Stimulated activated naive CD8-positive, alpha-beta T cell treated with anti-CD3 and anti-CD28 coated beads, Interleukin-15, amount 100 ng/mL, for 72 hours (primary cell): Measurements from ENCODE around the gene FAM217B.
"Not testable (repeated sequence)": the region's sequence is repeated elsewhere in the genome, so short reads cannot be mapped to it uniquely, and the experiment has no call there.

Experiments used
- ATAC-seq: fragments of 150-1000 bp; cut with Tn5 transposase; 2 replicates; pipeline ENCODE4 v1.10.0; 2021; ENCODE audit warnings: mild to moderate bottlenecking, moderate library complexity
- DNase-seq, 2 donors: peaks; one replicate each; pipeline ENCODE4 v3.0.0; 2021 to 2022
- H3K27ac Mint-ChIP-seq, 2 donors: one replicate each; pipeline ENCODE4 v1.8.0; 2022; ENCODE audit warnings: mild to moderate bottlenecking in 2 of 2, mixed read lengths in 2 of 2, moderate library complexity in 2 of 2
- H3K27me3 Mint-ChIP-seq: one replicate; pipeline ENCODE4 v1.8.0; 2022; ENCODE audit warnings: mixed read lengths
- H3K4me1 Mint-ChIP-seq: one replicate; pipeline ENCODE4 v1.8.0; 2022; ENCODE audit warnings: mild to moderate bottlenecking, mixed read lengths
- H3K4me3 Mint-ChIP-seq, 2 donors: one replicate each; pipeline ENCODE4 v1.8.0; 2022; ENCODE audit warnings: mild to moderate bottlenecking in 2 of 2, mixed read lengths in 2 of 2, moderate library complexity in 1 of 2
- H3K9me3 Mint-ChIP-seq, 2 donors: one replicate each; pipeline ENCODE4 v1.8.0; 2022; ENCODE audit warnings: mixed read lengths in 2 of 2

The FAM217B gene

GRCh38 chr20:59948828-59949720 is 8.9 kb downstream of the FAM217B start:
- Mint-ChIP-seq H3K4me1 (peaks cover 16% of the 10 kb centered on the region), H3K27me3 (no peaks in the 10 kb centered on the region), H3K27ac (peak overlapping the region; percentile 94 to 96), H3K4me3 (peak overlapping the region; percentile 75 to 77), H3K9me3 (no peaks in the 10 kb centered on the region)
- ATAC-seq (peak; percentile 79), DNase-seq (peak; percentile 19 to 34)

GRCh38 chr20:59949911-59950310 is 9.7 kb downstream of the FAM217B start:
- Mint-ChIP-seq H3K4me3 (no peak overlapping the region), H3K27ac (peak overlapping the region in 1 of 2 donors; percentile 71), H3K9me3 (no peaks in the 10 kb centered on the region), H3K4me1 (peaks cover 16% of the 10 kb centered on the region), H3K27me3 (no peaks in the 10 kb centered on the region)
- DNase-seq (no peak), ATAC-seq (no peak)

- no peaks in the 10 kb centered on the region for H3K9me3 Mint-ChIP-seq
- ATAC-seq (no peak), DNase-seq (no peak)
- H3K4me3 Mint-ChIP-seq, result no peak overlapping the region
- no peaks in the 10 kb centered on the region for H3K27me3 Mint-ChIP-seq
- H3K4me1 Mint-ChIP-seq, result no peaks in the 10 kb centered on the region
- no peak overlapping the region for H3K27ac Mint-ChIP-seq
These were observed 14.5 kb downstream of the FAM217B start for GRCh38 chr20:59954718-59955117.

- peak; percentile 49 for ATAC-seq
- Mint-ChIP-seq H3K4me3 (no peak overlapping the region), H3K27ac (no peak overlapping the region)
These were observed 15.1 kb downstream of the FAM217B start for GRCh38 chr20:59955131-59955796.

GRCh38 chr20:59957568-59957967 is 17.4 kb downstream of the FAM217B start:
- not testable (repeated sequence) for H3K9me3 Mint-ChIP-seq, H3K27ac Mint-ChIP-seq, DNase-seq, ATAC-seq, H3K4me1 Mint-ChIP-seq, H3K4me3 Mint-ChIP-seq, H3K27me3 Mint-ChIP-seq

More at GRCh38 chr20:59955131-59955796, 15.1 kb downstream of the FAM217B start:
- Mint-ChIP-seq H3K9me3 (no peaks in the 10 kb centered on the region), H3K27me3 (no peaks in the 10 kb centered on the region), H3K4me1 (no peaks in the 10 kb centered on the region)
- no peak for DNase-seq

GRCh38 chr20:59958123-59958522 is 17.9 kb downstream of the FAM217B start, which contains the start of gene CDH26:
TSS of gene CDH26 (plus strand) at chr20:59958423. CDS start at chr20:59958727, 304 bp downstream.
- Mint-ChIP-seq H3K27me3 (no peaks in the 10 kb centered on the region), H3K4me1 (no peaks in the 10 kb centered on the region), H3K9me3 (no peaks in the 10 kb centered on the region), H3K4me3 (no peak within 1 kb of the TSS), H3K27ac (no peak within 1 kb of the TSS)
- DNase-seq (no peak), ATAC-seq (no peak)

- no peaks in the 10 kb centered on the region for H3K9me3 Mint-ChIP-seq
- no peaks in the 10 kb centered on the region for H3K27me3 Mint-ChIP-seq
- ATAC-seq (no peak), DNase-seq (no peak)
- no peaks in the 10 kb centered on the region for H3K4me1 Mint-ChIP-seq
- no peak overlapping the region for H3K27ac Mint-ChIP-seq
- no peak overlapping the region for H3K4me3 Mint-ChIP-seq
These were observed 18.4 kb downstream of the FAM217B start for GRCh38 chr20:59958626-59959025.

- Mint-ChIP-seq H3K27ac (no peak overlapping the region), H3K9me3 (no peaks in the 10 kb centered on the region), H3K4me3 (no peak overlapping the region), H3K4me1 (no peaks in the 10 kb centered on the region), H3K27me3 (no peaks in the 10 kb centered on the region)
- no peak for DNase-seq
- ATAC-seq, result no peak
These were observed 21.2 kb downstream of the FAM217B start for GRCh38 chr20:59961423-59961822.

- ATAC-seq, result no peak
- no peak overlapping the region for H3K4me3 Mint-ChIP-seq
- no peaks in the 10 kb centered on the region for H3K4me1 Mint-ChIP-seq
- H3K27me3 Mint-ChIP-seq, result no peaks in the 10 kb centered on the region
- DNase-seq, result no peak
- no peak overlapping the region for H3K27ac Mint-ChIP-seq
- H3K9me3 Mint-ChIP-seq, result no peaks in the 10 kb centered on the region
These were observed 22.0 kb downstream of the FAM217B start for GRCh38 chr20:59962155-59962554.

GRCh38 chr20:59966428-59966827 is 26.2 kb downstream of the FAM217B start:
- no peaks in the 10 kb centered on the region for H3K9me3 Mint-ChIP-seq
- H3K27me3 Mint-ChIP-seq, result no peaks in the 10 kb centered on the region
- no peak overlapping the region for H3K4me3 Mint-ChIP-seq
- H3K4me1 Mint-ChIP-seq, result no peaks in the 10 kb centered on the region
- ATAC-seq, result no peak
- no peak overlapping the region for H3K27ac Mint-ChIP-seq
- no peak for DNase-seq

GRCh38 chr20:59971428-59971827 is 31.2 kb downstream of the FAM217B start:
- H3K4me3 Mint-ChIP-seq, result no peak overlapping the region
- no peaks in the 10 kb centered on the region for H3K9me3 Mint-ChIP-seq
- H3K27ac Mint-ChIP-seq, result no peak overlapping the region
- no peaks in the 10 kb centered on the region for H3K27me3 Mint-ChIP-seq
- ATAC-seq (no peak), DNase-seq (no peak)
- no peaks in the 10 kb centered on the region for H3K4me1 Mint-ChIP-seq

GRCh38 chr20:59972037-59972801 is 32.0 kb downstream of the FAM217B start:
- peak overlapping the region in 1 of 2 donors; percentile 8 for H3K27ac Mint-ChIP-seq
- H3K4me1 Mint-ChIP-seq, result no peaks in the 10 kb centered on the region
- H3K27me3 Mint-ChIP-seq, result no peaks in the 10 kb centered on the region
- H3K4me3 Mint-ChIP-seq, result no peak overlapping the region
- DNase-seq, result no peak
- no peak for ATAC-seq
- no peaks in the 10 kb centered on the region for H3K9me3 Mint-ChIP-seq

GRCh38 chr20:59976156-59976782 is 36.1 kb downstream of the FAM217B start:
- no peaks in the 10 kb centered on the region for H3K9me3 Mint-ChIP-seq
- no peaks in the 10 kb centered on the region for H3K4me1 Mint-ChIP-seq
- ATAC-seq (no peak), DNase-seq (no peak)
- no peak overlapping the region for H3K27ac Mint-ChIP-seq
- H3K4me3 Mint-ChIP-seq, result no peak overlapping the region
- H3K27me3 Mint-ChIP-seq, result no peaks in the 10 kb centered on the region

- no peak for ATAC-seq
- DNase-seq, result no peak
- Mint-ChIP-seq H3K9me3 (no peaks in the 10 kb centered on the region), H3K4me1 (no peaks in the 10 kb centered on the region), H3K27ac (no peak overlapping the region), H3K27me3 (no peaks in the 10 kb centered on the region), H3K4me3 (no peak overlapping the region)
These were observed 36.9 kb downstream of the FAM217B start for GRCh38 chr20:59977086-59977485.

- no peak overlapping the region for H3K27ac Mint-ChIP-seq
- DNase-seq (no peak), ATAC-seq (no peak)
- no peaks in the 10 kb centered on the region for H3K9me3 Mint-ChIP-seq
- no peak overlapping the region for H3K4me3 Mint-ChIP-seq
- H3K4me1 Mint-ChIP-seq, result no peaks in the 10 kb centered on the region
- no peaks in the 10 kb centered on the region for H3K27me3 Mint-ChIP-seq
These were observed 42.9 kb downstream of the FAM217B start for GRCh38 chr20:59983076-59983475.
